Right atrium auricular region (tissue), 2 donors: ENCODE measurements around the gene ADCY4. TPM values are rescaled to one million over a fixed set of nuclear protein-coding genes. Genes with fewer than 3 reads are reported as not detected.

Experiments used
- DNase-seq: peaks from one replicate; pipeline ENCODE4 v3.0.0-alpha.2; 2019; ENCODE audit warnings: low spot score
- H3K27ac ChIP-seq, 2 donors: fragments of 200-600 bp; sonication (generic); 1 replicate in 1 of 2; 2 replicates in 1 of 2; pipeline ENCODE4 v1.5.1; 2016 to 2019
- H3K27me3 ChIP-seq, 2 donors: fragments of 200-600 bp; sonication (generic); one replicate each; pipeline versions ENCODE4 v1.5.1 to v1.6.0; 2017 to 2019
- H3K36me3 ChIP-seq: fragments of 200-600 bp; sonication (generic); one replicate; pipeline ENCODE4 v1.5.1; 2016
- H3K4me1 ChIP-seq, 2 donors: fragments of 200-600 bp; sonication (generic); one replicate each; pipeline versions ENCODE4 v1.5.1 to v1.6.0; 2017 to 2019
- H3K4me3 ChIP-seq, 2 donors: fragments of 200-600 bp; sonication (generic); 1 replicate in 1 of 2; 2 replicates in 1 of 2; pipeline ENCODE4 v1.5.1; 2017 to 2019; ENCODE audit warnings: mild to moderate bottlenecking in 1 of 2, moderate library complexity in 1 of 2
- H3K9me3 ChIP-seq, 2 donors: fragments of 200-600 bp; sonication (generic); one replicate each; pipeline ENCODE4 v1.5.1; 2019
- total RNA-seq, 2 donors: library from RNA; depleted of rRNA; stranded (reverse); fragments of >200 nt; gene quantifications; one replicate each; pipeline ENCODE4 v1.1.0, GENCODE V29; 2016
- TF ChIP-seq, protein P1 (sequence below), 2 donors: fragments of 200-600 bp; sonication (generic); IDR thresholded peaks; one replicate each; pipeline ENCODE4 v1.5.1; 2019; ENCODE audit warnings: antibody characterized with exemption in 2 of 2

The ADCY4 gene
- total RNA-seq, 2 donors from 2014 or later: 17.1 to 25.5 TPM

DNA sequence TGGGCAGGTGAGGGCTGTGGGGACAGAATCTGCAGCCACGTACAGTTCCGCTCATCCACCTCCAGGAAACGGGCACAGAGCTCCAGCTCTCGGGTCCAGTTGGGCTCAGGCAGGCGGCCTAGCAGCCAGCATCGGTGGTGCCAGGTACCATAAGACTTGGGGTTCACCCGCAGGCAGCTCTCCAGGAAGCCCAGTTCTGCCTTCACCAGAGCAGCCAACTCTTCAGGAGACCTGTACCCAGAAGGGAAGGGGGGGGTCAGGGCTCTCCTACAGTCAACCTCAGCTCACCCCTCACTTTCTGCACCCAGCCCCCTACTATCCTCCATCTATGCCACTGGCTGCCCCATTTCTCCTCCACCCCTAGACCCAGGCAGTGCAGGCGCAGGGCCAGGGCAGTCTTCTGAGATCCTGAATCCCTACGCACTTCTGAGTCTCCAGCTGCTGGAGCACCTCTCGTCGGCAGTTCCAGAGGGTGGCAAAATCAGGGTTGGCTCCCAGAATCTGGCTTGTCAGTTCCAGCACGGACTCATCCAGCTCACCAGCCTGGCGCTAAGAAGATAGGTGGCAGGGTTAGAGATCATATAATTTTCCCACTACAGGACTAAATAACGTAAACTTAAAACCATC lies 64.8 kb downstream of the ADCY4 start:
- peaks cover 9% of the 10 kb centered on the region for H3K36me3 ChIP-seq
- no peak for DNase-seq
- TF ChIP-seq, protein P1, sequence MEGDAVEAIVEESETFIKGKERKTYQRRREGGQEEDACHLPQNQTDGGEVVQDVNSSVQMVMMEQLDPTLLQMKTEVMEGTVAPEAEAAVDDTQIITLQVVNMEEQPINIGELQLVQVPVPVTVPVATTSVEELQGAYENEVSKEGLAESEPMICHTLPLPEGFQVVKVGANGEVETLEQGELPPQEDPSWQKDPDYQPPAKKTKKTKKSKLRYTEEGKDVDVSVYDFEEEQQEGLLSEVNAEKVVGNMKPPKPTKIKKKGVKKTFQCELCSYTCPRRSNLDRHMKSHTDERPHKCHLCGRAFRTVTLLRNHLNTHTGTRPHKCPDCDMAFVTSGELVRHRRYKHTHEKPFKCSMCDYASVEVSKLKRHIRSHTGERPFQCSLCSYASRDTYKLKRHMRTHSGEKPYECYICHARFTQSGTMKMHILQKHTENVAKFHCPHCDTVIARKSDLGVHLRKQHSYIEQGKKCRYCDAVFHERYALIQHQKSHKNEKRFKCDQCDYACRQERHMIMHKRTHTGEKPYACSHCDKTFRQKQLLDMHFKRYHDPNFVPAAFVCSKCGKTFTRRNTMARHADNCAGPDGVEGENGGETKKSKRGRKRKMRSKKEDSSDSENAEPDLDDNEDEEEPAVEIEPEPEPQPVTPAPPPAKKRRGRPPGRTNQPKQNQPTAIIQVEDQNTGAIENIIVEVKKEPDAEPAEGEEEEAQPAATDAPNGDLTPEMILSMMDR (IDR thresholded peaks at IDR 0.05): no peak

DNA sequence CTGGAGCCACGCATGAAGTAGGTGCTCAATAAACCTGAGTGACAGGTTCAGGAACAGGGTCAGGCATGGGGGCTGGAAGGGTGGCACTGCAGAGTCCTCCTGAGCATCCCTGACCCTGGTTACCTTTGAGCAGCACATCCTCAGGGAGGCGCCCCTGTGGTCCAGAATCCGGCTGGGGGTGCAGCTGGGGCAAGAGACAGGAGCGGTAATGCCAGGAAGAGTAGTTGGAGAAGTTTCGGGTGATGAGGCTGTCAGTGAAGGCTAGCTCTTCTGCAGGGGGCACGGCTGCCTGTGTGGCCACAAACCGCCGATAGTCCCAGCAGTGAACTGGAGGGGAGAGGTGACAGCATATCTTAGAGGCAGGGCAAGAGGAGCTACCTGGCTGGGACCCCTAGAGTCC lies 65.5 kb downstream of the ADCY4 start:
- Histone ChIP-seq H3K27ac (no peak overlapping the region), H3K4me1 (peaks cover 0 to 11% of the 10 kb centered on the region in 2 donors), H3K9me3 (no peaks in the 10 kb centered on the region), H3K36me3 (peaks cover 9% of the 10 kb centered on the region), H3K27me3 (no peaks in the 10 kb centered on the region), H3K4me3 (no peak overlapping the region)
- no peak for DNase-seq
- TF ChIP-seq, protein P1 (IDR thresholded peaks at IDR 0.05): no peak

More for the DNA sequence above, 64.8 kb downstream of the ADCY4 start:
- Histone ChIP-seq H3K9me3 (no peaks in the 10 kb centered on the region), H3K27me3 (no peaks in the 10 kb centered on the region), H3K4me1 (peaks cover 0 to 11% of the 10 kb centered on the region in 2 donors), H3K4me3 (no peak overlapping the region), H3K27ac (no peak overlapping the region)

Other genes with a start within 250 kb of the ADCY4 start
- 10 to 100 TPM in 1 of 2 donors, 1 to 10 TPM in 1; 1.8 to 10.7 TPM for gene PCK2, start 240.8 kb downstream of the ADCY4 start, total RNA-seq
- gene DCAF11, start 220.3 kb downstream of the ADCY4 start, total RNA-seq: 10 to 100 TPM; 54.1 to 69.8 TPM
- 1 to 10 TPM; 2.5 to 5.0 TPM for gene NRL, start 220.1 kb downstream of the ADCY4 start, total RNA-seq
- gene FITM1, start 204.4 kb downstream of the ADCY4 start, total RNA-seq: 100 to 1,000 TPM in 1 of 2 donors, 10 to 100 TPM in 1; 74.3 to 180 TPM
- gene PSME1, start 198.9 kb downstream of the ADCY4 start, total RNA-seq: 100 to 1,000 TPM in 1 of 2 donors, 10 to 100 TPM in 1; 72.9 to 112 TPM
- gene EMC9, start 193.5 kb downstream of the ADCY4 start, total RNA-seq: 10 to 100 TPM in 1 of 2 donors, 1 to 10 TPM in 1; 9.9 to 16.8 TPM
- 10 to 100 TPM; 23.1 to 40.6 TPM for gene PSME2, start 188.5 kb downstream of the ADCY4 start, total RNA-seq
- gene RNF31, start 187.6 kb downstream of the ADCY4 start, total RNA-seq: 10 to 100 TPM; 24.1 to 47.5 TPM
- 10 to 100 TPM; 29.2 to 33.1 TPM for gene IRF9, start 173.8 kb downstream of the ADCY4 start, total RNA-seq
- 1 to 10 TPM; 3.8 to 5.6 TPM for gene REC8, start 163.0 kb downstream of the ADCY4 start, total RNA-seq
- 10 to 100 TPM; 12.1 to 15.7 TPM for gene IPO4, start 146.3 kb downstream of the ADCY4 start, total RNA-seq
- gene TM9SF1, start 139.6 kb downstream of the ADCY4 start, total RNA-seq: 10 to 100 TPM; 23.5 to 42.7 TPM
- not detected for gene TSSK4, start 129.4 kb downstream of the ADCY4 start, total RNA-seq
- gene CHMP4A, start 121.6 kb downstream of the ADCY4 start, total RNA-seq: 10 to 100 TPM; 31.6 to 63.0 TPM
- 10 to 100 TPM; 15.5 to 19.7 TPM for gene MDP1, start 119.0 kb downstream of the ADCY4 start, total RNA-seq
- gene NEDD8, start 102.7 kb downstream of the ADCY4 start, total RNA-seq: 100 to 1,000 TPM; 184 to 206 TPM
- 10 to 100 TPM; 28.1 to 31.7 TPM for gene GMPR2, start 102.1 kb downstream of the ADCY4 start, total RNA-seq
- 10 to 100 TPM; 28.2 to 36.3 TPM for gene TINF2, start 92.4 kb downstream of the ADCY4 start, total RNA-seq
- 10 to 100 TPM; 11.9 to 36.9 TPM for gene TGM1, start 71.9 kb downstream of the ADCY4 start, total RNA-seq
- gene RABGGTA, start 63.5 kb downstream of the ADCY4 start, total RNA-seq: 10 to 100 TPM; 21.3 to 22.2 TPM
- gene DHRS1, start 35.3 kb downstream of the ADCY4 start, total RNA-seq: 10 to 100 TPM; 10.1 to 13.7 TPM
- 10 to 100 TPM; 13.9 to 15.5 TPM for gene NOP9, start 35.2 kb downstream of the ADCY4 start, total RNA-seq
- 1 to 10 TPM; 2.0 to 6.6 TPM for gene CIDEB, start 27.1 kb downstream of the ADCY4 start, total RNA-seq
- gene LTB4R2, start 24.9 kb downstream of the ADCY4 start, total RNA-seq: 1 to 10 TPM in 1 of 2 donors, under 1 TPM in 1; 0.98 to 1.4 TPM
- gene LTB4R, start 23.6 kb downstream of the ADCY4 start, total RNA-seq: 1 to 10 TPM; 1.9 to 3.0 TPM
- gene RIPK3, start 4.9 kb upstream of the ADCY4 start, total RNA-seq: 1 to 10 TPM; 1.9 to 3.8 TPM
- 10 to 100 TPM; 12.5 to 13.4 TPM for gene NFATC4, start 33.1 kb upstream of the ADCY4 start, total RNA-seq
- 10 to 100 TPM in 1 of 2 donors, 1 to 10 TPM in 1; 6.0 to 10.1 TPM for gene NYNRIN, start 63.9 kb upstream of the ADCY4 start, total RNA-seq
- gene CBLN3, start 94.6 kb upstream of the ADCY4 start, total RNA-seq: 1 to 10 TPM in 1 of 2 donors, under 1 TPM in 1; 0.48 to 1.4 TPM
- 10 to 100 TPM; 16.3 to 23.0 TPM for gene KHNYN, start 94.9 kb upstream of the ADCY4 start, total RNA-seq
- 10 to 100 TPM; 49.2 to 55.1 TPM for gene SDR39U1, start 107.7 kb upstream of the ADCY4 start, total RNA-seq
- gene CMA1, start 173.2 kb upstream of the ADCY4 start, total RNA-seq: not detected
- not detected for gene CTSG, start 241.2 kb upstream of the ADCY4 start, total RNA-seq